HG03064 (cell line): Measurements from ENCODE around the gene YPEL2.

Experiments used
- ATAC-seq: cut with Tn5 transposase; IDR thresholded peaks from one replicate; pipeline ENCODE4 v1.9.1; 2021; ENCODE audit warnings: low read depth; ENCODE audit not compliant: unreplicated experiment

Gene YPEL2

GRCh38 chr17:59329176-59330052 is 2.0 kb upstream of the YPEL2 start:
- no peak for ATAC-seq

GRCh38 chr17:59330053-59330942 is 1.2 kb upstream of the YPEL2 start:
- no peak for ATAC-seq

- peak; percentile 23 for ATAC-seq
These were observed 684 bp downstream of the YPEL2 start for GRCh38 chr17:59331929-59332748.

GRCh38 chr17:59332749-59333377 is 1.4 kb downstream of the YPEL2 start:
- no peak for ATAC-seq

- ATAC-seq = no peak
These were observed 2.4 kb downstream of the YPEL2 start for GRCh38 chr17:59333836-59334235.

GRCh38 chr17:59335685-59336084 is 4.2 kb downstream of the YPEL2 start:
- no peak for ATAC-seq

GRCh38 chr17:59337741-59338299 is 6.4 kb downstream of the YPEL2 start:
- ATAC-seq = no peak

- no peak for ATAC-seq
These were observed 7.0 kb downstream of the YPEL2 start for GRCh38 chr17:59338498-59338897.

- ATAC-seq = no peak
These were observed 10.5 kb downstream of the YPEL2 start for GRCh38 chr17:59341922-59342321.

- no peak for ATAC-seq
These were observed 11.3 kb downstream of the YPEL2 start for GRCh38 chr17:59342681-59343131.

GRCh38 chr17:59345476-59345875 is 14.0 kb downstream of the YPEL2 start:
- ATAC-seq = no peak

- ATAC-seq = no peak
These were observed 14.9 kb downstream of the YPEL2 start for GRCh38 chr17:59346341-59346740.

- no peak for ATAC-seq
These were observed 15.5 kb downstream of the YPEL2 start for GRCh38 chr17:59346876-59347407.

GRCh38 chr17:59347975-59348391 is 16.5 kb downstream of the YPEL2 start:
- no peak for ATAC-seq

GRCh38 chr17:59349178-59349577 is 17.7 kb downstream of the YPEL2 start:
- no peak for ATAC-seq

- ATAC-seq = no peak
These were observed 21.8 kb downstream of the YPEL2 start for GRCh38 chr17:59353106-59353854.

GRCh38 chr17:59353936-59354755 is 22.7 kb downstream of the YPEL2 start:
- no peak for ATAC-seq
